HG03442 (cell line): ENCODE results near the gene NKX2-4.
"Not testable (repeated sequence)": the region's sequence is repeated elsewhere in the genome, so short reads cannot be mapped to it uniquely, and the experiment has no call there.

Source experiments
- ATAC-seq: cut with Tn5 transposase; IDR thresholded peaks from one replicate; pipeline ENCODE4 v1.9.1; 2021; ENCODE audit warnings: mild to moderate bottlenecking, moderate library complexity; ENCODE audit not compliant: unreplicated experiment

Gene NKX2-4

DNA sequence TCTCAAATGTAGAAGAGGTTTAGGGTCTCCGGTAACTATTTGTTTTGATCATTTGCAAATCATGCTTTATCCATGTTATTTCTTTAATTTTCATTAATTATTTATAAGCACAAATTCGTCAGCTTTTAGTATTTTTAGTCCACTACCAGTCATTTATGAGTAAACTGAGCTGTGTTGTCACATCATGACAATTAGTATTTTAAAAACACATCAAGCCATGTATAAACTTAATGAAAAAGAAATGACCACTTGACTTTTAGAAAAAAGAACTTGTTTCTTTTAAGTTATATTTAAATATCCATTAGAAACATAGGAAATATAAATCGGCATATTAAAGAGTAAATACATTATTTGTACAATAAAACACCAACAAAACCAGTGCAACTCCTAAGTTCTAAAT, 2.8 kb downstream of the NKX2-4 start:
- no peak for ATAC-seq

DNA sequence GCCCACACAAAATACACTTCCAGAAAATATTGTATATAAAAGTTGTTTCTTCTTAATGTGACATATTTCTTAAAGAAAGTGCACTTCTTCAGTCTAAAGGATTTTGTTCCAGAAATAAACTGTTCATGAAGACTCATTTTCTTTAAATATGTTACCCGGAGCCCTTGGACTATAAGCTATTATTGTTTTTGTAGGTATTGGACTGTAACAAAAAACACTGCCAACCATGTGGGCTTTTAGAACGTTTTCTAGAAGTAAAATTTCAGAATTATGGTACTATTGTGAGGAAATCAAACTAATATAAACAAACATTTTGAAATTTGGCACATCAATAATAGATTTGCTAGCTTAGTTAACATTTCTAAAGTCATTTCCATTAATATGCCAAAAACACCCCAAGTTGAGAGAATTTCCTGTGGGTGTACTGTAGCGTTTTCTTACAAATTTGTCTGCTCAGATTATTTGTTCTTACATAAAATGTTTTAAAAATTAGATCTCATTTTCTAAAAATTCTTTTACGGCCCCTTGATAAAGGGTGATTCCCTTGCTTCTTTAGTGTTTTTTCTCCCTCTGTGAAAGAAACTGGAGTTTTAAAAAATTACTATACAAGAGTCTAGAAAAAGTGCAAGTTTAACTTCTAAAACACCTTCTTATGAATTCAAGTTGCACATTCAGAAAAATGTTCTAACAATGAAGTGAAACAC, 3.4 kb downstream of the NKX2-4 start:
- no peak for ATAC-seq

DNA sequence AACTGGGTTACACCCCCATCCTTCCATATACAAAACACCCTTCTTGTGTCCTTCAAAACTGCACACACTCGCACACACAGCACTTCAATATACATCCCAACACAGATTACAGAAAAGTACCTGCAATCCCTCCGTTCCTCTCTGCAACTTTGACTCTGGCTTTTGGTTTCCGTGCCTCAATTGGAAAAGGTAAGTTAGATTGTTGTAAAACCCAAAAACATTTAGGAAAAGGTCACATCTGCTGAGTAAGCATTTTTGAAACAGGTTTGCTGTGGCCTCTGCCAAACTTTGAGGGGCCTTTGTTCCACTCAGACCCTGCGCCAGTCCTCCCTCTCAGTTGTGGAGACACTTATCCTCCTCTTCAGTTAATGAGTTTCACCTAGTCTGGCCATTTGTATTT, 4.2 kb downstream of the NKX2-4 start:
- no peak for ATAC-seq

DNA sequence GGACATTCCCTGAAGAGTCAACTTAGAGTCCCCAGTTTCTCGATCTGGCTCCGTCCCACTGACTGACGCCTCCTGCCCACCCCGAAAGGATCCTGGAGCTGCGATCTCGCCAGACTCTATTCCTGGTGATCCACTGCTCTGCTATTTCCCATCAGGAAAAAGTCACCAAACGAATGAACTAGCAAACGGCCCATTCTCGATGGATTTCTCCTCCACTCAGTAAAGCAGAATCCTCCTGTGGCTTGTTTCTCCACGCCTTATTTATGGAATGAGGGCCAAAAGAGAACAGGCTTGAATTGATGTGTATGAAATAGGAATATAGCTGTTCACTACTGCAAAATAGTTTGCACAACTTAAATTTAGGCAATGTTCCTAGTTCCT, 5.4 kb downstream of the NKX2-4 start:
- ATAC-seq: no peak

DNA sequence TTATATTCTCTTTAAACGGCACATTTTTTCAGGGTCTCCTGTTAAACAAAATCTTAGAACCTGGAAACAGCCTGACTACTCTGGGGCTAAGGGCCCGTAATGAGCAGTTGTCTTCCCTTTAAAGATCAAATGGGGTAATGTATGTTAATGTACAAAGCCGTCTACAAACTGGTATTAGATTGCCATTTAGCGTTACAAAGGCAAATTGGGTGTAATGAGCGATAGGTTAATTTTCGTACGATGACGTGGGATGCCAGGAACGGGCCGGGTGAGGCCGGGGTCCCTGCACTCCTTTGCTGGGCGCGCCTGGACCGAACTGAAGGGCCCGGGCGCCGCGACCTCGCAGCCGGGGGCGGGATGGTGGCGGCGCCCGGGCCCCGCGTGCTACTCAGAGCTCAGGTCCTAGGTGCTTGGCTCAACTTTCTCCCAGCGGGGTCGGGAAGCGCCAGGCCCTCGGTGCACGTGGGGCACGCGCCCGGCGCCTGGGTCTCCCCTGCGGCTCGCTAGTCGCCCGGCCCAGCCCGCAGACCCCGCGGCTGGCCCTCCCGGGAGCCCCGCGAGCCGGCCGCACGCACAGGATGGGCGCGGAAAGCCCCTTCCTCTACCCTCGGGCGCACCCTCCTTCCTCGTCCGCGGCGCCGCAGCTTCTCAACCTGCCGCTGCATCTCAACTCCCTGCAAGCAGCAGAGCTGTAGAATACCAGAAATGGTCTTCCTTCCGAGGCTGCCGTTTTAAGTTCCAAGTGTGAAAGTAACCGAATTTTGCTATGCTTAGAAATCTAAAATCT, 5.9 kb downstream of the NKX2-4 start:
- no peak for ATAC-seq

DNA sequence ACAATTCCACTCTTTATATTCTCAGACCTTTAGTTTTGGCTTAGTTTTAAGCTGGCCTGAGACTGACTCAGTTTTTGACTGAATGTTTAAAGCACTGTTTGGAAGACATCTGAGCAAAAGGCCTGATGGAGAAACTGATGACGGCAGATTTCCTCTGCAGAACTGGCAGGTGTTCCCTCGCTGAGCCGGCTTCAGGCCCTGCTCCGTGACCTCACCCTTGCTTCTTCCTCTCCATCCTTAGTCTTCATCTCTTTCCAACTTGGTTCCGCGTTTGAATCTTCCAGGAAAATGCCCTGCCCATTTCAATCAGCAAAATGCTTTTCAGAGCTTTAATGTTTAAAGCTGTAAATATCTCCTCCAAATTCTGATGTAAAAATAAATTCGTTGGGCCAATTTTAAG, 6.6 kb downstream of the NKX2-4 start:
- ATAC-seq: no peak

DNA sequence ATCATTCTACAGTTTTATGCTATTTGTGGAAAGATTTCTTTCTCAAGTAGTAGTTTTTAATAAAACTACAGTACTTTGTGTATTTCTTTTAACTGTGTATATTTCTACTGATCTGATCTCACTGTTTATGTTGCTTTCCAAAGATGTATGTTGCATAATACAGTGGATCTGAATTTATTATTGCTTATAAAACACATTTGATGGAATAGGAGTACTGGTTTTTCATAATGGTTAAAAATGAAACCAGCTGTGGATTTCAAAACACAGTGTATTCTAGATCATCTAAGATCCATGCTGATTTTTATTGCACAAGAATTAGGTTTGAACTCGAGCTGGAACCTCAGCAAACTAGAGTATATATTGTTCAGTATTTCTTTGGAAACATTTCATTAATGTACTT, 8.0 kb downstream of the NKX2-4 start:
- no peak for ATAC-seq

DNA sequence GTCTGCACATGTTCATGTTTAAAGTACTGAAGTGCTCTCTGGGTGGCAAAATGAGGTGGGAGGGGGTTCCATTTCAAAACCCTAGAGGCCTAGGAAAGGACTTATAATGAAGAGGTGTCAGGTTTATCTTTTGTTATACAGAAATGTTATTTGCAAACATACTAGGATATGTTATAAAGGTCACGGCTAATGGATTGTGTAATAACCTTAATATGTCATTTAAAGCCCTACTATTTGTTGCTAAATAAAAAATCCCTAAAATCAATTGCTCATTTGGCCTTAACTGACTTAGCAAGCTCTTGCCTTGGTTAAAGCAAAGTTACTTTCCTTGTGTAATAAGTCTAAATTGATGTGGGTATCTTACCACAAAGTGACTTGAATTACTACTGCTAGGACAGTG, 8.8 kb downstream of the NKX2-4 start:
- ATAC-seq: no peak

DNA sequence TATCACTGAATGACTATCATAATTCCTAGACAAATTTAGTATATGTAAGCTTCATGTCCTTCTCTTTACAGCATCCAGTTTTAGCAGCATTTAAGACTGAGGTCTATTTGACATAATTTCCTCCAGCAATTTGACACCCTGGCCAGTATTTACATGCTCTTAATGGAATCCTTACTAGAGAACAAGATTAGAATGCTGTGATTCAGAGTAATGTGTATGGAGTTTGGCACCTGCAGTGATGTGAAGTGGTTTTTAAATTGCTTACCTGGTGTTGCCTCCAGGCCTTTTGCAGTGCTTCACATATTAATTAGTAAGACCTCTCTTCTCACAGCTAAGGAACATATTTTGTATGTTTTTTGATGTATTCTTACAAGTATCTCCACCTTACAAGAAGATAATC, 9.8 kb downstream of the NKX2-4 start:
- ATAC-seq: no peak

DNA sequence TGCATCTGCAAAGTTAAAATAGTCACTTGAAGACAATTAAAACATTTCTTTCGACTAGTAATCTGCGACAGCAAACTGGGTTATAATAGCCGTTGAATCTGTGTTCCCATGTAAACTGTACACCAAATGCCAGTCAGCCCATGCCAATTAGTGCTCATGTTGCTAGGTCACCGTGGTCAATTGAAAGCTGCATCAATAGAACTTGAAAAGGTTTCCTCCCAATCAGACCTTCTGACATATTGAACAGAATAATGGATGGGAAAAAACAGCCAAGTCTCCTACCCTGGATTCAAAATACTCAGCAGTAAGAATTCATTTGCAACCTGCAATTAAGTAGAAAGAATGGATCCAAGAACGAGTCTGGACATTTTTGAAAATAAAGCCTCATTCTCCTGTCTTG, 11.2 kb downstream of the NKX2-4 start:
- ATAC-seq: no peak

DNA sequence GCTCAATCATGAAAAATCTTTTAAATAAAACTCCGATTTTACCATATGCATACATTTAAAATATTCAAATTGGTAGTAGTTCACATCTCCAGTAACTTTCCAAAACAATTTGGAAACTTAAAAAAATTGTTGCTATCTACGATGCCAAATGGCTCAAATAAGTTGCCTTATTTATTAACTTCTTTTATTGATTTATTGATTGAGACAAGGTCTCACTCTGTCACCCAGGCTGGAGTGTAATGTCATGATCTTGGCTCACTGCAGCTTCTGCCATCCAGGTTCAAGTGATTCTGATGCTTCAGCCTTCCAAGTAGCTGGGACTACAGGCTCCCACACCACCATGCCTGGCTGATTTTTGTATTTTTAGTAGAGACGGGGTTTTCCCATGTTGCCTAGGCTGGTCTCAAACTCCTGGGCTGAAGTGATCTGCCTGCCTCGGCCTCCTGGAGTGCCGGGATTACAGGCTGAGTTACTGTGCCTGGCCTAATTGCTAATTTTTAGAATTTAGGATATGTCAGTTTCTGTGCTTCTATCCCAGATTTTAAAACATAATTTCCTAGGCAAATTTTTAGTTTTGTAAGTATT, 12.9 kb downstream of the NKX2-4 start:
- ATAC-seq: no peak

DNA sequence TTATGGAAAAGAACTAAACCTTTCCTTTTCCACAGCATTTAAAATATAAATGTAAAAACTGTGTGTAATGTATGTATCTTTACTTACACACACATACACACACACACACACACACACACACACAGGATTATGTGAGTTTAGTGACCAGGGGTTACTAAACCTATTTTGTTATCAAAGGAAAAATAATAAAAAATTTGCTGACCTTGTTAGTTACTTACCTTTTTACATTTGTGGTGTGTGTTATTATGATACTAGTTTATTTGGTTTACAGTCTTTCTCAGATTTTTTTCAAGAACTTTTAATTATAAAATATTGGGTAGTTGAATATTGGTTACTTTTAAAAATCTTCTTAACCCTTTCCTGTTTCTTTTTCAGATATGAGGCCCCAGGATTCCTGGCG, 15.7 kb downstream of the NKX2-4 start:
- no peak for ATAC-seq

DNA sequence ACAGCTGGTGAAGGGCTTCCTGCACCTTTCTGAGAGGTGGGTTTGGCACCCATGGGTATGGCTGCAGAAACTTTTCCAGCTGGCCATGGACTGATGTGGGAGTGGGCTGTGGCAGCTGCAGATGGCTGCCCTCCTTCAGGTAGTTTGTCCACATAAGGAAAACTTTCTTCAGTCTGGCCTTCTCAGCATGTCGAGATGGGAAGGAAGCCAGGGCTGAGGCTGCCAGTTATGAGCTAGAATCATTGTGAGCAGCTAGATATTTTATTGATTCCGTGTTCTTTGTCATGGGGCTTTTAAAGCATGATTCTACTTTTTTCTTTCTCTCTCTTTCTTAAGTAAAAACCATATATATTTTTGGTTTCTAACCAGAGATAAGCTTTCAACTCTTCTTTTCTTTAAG, 16.6 kb downstream of the NKX2-4 start:
- ATAC-seq: no peak

DNA sequence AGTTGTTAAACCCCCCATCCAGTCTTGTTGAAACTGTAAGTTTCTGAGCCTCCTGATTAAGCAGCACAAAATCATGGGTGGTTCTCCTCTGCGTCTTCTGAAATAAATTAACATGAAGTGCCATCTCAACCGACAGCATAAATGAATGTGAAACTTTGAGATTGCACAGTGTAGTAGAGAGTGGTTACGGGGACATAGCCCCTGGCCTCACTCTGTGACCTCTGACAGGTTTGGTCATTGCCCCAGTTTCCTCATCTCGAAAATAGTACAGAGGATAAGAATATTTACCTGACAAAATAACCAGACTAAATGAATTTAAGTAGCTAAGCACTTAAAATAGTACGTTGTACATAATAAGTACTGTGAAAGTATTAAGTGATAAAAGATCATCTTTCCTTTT, 19.1 kb downstream of the NKX2-4 start:
- no peak for ATAC-seq

DNA sequence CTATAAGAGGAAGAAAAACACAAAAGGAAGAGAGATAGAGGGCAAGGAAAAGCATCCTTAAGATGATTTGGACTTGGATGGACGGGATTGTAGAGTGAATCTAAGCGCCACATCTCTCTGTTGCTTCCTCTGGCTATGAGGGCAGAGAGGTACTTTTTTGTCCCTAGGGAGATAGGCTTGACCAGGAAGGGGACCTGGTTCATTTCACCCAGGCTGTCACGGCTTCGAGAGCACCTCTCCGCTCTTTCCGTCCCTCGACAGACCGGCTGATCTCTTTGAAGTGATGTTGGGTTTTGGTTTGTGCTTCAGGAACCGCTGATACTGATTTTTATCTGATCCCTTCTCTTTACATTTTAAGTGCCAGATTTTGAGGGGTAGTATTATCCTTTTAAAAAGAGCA, 19.6 kb downstream of the NKX2-4 start:
- ATAC-seq: no peak

DNA sequence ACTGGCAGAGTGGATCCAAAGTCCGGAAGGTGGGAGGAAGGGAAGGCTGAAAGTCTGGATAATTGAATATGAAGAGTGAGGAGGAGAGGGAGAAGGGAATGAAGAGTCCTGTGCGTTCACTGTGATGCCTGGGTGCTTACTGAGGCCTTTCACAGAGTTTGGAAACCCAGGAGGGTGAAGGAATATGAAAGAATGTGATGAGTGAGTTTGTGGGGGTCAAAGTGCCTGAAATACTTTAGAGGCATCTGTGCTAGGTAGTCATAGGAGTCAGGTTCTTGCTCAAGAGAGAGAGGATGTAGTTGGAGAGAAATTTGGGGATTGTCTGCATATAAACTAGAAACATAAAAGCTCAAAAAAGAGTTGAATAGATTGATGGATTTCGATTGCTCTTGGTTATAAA, 20.7 kb downstream of the NKX2-4 start:
- ATAC-seq: no peak

DNA sequence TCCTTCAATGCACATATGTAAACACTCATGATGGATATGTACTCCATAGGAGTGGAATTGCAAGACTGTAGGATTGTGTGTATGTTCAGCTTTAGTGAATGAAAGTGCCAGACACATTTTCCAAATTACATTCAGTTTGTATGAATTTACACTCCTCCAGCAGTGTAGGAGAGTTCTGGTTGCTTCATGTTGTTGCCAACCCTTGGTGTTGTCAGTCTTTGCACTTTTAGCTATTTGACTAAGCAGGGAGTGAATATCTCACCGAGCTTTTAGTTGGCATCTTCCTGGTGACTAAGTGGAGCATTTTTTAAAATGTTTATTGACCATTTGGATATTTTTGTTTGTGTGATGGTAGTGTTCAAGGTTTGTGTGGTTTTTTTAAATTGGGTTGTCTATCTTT, 23.9 kb downstream of the NKX2-4 start:
- ATAC-seq: no peak

DNA sequence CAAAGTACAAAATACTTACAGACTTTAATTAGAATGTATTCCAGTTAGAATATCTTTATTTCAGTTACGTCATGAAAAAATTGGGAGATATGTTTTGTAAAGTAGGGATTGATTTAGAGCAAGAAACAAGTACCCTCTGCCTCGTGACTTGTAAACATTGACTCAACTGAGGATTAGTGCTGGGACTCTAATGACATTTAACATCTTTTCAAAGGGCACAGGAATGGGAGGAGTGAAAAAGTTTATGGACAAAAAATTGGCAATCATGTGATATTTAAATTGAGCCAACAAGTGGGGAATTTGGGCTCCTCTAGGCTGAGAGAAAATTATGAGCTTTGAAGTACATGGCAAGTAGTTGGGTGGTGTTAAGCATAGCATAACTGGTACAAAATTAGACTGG, 25.3 kb downstream of the NKX2-4 start:
- ATAC-seq: no peak

DNA sequence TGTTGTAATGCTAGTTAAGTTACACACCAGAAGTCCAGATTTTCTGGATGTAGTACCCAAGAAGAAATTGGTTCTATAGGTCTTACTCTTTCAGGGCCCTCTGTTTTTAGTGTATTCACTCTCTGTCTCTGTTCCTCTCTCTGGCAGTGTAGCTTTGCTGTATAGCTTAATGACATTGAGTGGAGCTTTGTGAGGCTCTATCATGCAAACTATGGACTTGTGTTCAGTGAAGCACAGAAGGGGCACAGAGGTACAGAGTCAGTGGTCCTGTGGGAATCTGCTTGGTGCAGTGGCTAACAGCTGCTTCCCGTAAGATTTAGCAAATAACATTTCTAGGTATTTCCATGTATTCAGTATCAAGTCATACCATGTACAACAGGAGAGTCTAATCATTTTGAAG, 26.1 kb downstream of the NKX2-4 start:
- no peak for ATAC-seq

DNA sequence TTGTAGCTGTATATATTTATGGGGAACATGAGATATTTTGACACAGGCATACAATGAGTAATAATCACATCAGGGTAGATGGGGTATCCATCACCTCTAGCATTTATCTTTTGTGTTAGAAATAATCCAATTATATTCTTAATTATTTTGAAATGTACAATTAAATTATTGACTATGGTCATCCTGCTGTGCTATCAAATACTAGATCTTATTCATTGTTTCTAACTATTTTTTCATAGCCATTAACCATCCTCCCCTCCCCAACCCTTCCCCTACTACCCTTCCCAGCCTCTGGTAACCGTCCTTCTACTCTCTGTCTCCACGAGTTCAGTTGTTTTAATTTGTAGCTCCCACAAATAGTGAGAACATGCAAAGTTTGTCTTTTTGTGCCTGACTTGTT, 28.5 kb downstream of the NKX2-4 start:
- no peak for ATAC-seq

DNA sequence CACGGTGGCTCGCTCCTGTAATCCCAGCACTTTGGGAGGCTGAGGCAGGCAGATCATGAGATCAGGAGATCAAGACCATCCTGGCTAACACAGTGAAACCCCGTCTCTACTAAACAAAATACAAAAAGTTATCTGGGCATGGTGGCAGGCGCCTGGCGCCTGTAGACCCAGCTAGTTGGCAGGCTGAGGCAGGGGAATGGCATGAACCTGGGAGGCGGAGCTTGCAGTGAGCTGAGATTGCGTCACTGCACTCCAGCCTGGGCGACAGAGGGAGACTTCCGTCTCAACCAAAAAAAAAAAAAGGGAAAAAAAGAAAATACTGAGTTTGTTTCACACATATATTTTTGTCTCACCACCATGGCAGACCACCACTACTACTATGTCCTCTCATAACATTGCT, 31.1 kb downstream of the NKX2-4 start:
- not testable (repeated sequence) for ATAC-seq

DNA sequence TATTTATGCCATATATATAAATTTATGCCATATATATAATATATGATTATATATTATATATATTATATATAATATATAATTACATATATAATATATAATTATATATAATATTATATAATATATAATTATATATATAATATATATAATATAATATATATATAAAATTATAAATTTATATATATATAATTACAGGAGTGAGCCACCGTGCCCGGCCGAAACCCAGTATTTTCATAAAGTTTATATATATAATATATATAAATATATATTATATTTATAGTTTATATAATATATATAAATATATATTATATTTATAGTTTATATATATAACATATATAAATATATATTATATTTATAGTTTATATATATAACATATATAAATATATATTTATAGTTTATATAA, 31.6 kb downstream of the NKX2-4 start:
- ATAC-seq: no peak
